Measurements from ENCODE around the gene SPRR3.

Gene SPRR3, protein sequence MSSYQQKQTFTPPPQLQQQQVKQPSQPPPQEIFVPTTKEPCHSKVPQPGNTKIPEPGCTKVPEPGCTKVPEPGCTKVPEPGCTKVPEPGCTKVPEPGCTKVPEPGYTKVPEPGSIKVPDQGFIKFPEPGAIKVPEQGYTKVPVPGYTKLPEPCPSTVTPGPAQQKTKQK

DNA sequence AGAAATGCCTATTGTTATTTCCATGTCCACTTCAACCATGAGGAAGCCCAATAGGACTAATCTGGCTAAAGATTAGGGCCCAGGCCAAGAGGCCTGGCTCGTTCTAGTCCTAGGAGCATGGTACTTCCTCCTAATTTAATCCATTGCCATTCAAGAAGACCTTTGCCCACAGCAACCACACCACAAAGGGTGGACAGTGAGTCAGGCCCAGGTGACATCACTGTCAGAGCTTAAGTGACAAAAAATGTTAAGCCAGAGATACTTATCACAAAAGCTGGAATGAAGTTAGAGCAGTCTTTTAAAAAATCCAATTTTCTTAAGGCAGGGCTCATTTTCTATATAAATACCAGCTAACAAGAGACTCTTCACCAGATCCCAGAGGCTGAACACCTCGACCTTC is at the start of gene SPRR3:
Gene SPRR3, plus strand, starts transcription at position 368 of the 400 bp plus-strand sequence. CDS start 1,272 bp downstream, outside the sequence.
- DNase-seq: no peak
- TF ChIP-seq, protein P1, sequence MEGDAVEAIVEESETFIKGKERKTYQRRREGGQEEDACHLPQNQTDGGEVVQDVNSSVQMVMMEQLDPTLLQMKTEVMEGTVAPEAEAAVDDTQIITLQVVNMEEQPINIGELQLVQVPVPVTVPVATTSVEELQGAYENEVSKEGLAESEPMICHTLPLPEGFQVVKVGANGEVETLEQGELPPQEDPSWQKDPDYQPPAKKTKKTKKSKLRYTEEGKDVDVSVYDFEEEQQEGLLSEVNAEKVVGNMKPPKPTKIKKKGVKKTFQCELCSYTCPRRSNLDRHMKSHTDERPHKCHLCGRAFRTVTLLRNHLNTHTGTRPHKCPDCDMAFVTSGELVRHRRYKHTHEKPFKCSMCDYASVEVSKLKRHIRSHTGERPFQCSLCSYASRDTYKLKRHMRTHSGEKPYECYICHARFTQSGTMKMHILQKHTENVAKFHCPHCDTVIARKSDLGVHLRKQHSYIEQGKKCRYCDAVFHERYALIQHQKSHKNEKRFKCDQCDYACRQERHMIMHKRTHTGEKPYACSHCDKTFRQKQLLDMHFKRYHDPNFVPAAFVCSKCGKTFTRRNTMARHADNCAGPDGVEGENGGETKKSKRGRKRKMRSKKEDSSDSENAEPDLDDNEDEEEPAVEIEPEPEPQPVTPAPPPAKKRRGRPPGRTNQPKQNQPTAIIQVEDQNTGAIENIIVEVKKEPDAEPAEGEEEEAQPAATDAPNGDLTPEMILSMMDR (IDR thresholded peaks at IDR 0.05): no peak
- Mint-ChIP-seq H3K9me3 (peaks cover 22% of the 10 kb centered on the region), H3K4me3 (no peak within 1 kb of the TSS), H3K27me3 (ENCODE audit: low read depth, poor library complexity) (peaks cover 7% of the 10 kb centered on the region), H3K4me1 (peaks cover 9% of the 10 kb centered on the region), H3K27ac (no peak within 1 kb of the TSS), H3K36me3 (ENCODE audit: low read depth) (no peaks in the 10 kb centered on the region)

DNA sequence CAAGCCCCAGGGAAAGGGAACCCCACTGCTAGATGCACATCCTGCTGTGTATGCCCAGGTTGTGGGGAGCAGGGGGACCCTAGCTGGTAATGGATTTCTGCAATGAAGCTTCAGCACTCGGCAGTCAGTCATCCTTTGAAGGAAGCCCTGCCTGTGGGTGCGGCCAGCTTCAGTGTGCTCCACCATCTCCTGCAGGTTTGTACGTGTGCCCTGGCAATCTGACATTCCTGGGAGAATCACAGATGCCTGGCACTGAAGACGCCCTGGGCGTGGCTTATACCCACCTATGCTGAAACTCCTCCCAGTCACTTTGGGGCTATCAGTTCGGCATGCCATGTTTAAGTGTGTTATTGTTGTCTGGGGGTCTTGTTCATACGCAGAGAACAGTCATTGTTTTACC is 47.8 kb upstream of the SPRR3 start:
- peaks cover 41% of the 10 kb centered on the region for H3K9me3 Mint-ChIP-seq
- H3K4me1 Mint-ChIP-seq: no peaks in the 10 kb centered on the region
- no peaks in the 10 kb centered on the region for H3K36me3 Mint-ChIP-seq (ENCODE audit: low read depth)
- no peak overlapping the region for H3K27ac Mint-ChIP-seq
- TF ChIP-seq, protein P1 (IDR thresholded peaks at IDR 0.05): no peak
- H3K27me3 Mint-ChIP-seq (ENCODE audit: low read depth, poor library complexity): peaks cover 16% of the 10 kb centered on the region
- H3K4me3 Mint-ChIP-seq: no peak overlapping the region
- no peak for DNase-seq

DNA sequence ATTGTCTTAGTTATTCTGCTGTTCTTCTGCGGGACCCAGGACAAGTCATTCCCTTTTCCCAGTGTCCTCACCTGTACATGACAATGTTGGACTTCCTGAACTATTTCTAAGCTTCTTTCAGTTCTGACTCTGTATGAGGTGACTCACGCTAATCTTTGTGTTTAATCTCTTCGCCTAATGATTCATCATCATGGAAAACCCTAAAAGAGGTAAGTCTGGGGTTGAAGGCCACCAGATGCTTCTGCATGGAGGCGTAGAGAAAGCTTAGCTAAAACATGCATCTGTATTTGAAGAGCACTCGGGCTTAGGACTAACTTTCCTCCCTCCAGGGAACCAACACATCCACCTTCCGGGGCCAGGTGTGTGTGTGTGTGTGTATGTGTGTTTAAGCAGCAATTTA is 47.1 kb upstream of the SPRR3 start:
- Mint-ChIP-seq H3K27me3 (ENCODE audit: low read depth, poor library complexity) (peaks cover 16% of the 10 kb centered on the region), H3K27ac (no peak overlapping the region), H3K36me3 (ENCODE audit: low read depth) (no peaks in the 10 kb centered on the region), H3K4me3 (no peak overlapping the region), H3K4me1 (no peaks in the 10 kb centered on the region), H3K9me3 (peaks cover 42% of the 10 kb centered on the region)
- DNase-seq: no peak
- TF ChIP-seq, protein P1 (IDR thresholded peaks at IDR 0.05): no peak

DNA sequence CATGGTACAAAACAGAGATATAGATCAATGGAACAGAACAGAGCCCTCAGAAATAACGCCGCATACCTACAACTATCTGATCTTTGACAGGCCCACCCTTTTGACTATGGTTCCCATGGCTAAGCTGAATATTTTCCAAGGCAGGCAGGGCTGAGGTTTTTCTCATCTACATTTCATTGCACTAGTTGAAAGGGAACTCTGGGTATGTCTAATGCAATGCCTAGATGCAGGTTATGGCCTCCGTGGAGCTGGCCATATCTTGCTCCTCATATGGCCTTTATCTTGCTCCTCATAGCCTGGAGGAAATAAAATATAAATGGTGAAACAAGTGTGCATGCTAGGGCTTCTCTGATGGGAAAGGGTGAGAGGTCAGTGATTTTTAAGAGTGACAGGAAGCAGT is 44.0 kb upstream of the SPRR3 start:
- Mint-ChIP-seq H3K27ac (no peak overlapping the region), H3K4me3 (no peak overlapping the region), H3K27me3 (ENCODE audit: low read depth, poor library complexity) (peaks cover 2% of the 10 kb centered on the region), H3K4me1 (no peaks in the 10 kb centered on the region), H3K36me3 (ENCODE audit: low read depth) (no peaks in the 10 kb centered on the region), H3K9me3 (peaks cover 37% of the 10 kb centered on the region)
- no peak for DNase-seq
- TF ChIP-seq, protein P1 (IDR thresholded peaks at IDR 0.05): no peak

DNA sequence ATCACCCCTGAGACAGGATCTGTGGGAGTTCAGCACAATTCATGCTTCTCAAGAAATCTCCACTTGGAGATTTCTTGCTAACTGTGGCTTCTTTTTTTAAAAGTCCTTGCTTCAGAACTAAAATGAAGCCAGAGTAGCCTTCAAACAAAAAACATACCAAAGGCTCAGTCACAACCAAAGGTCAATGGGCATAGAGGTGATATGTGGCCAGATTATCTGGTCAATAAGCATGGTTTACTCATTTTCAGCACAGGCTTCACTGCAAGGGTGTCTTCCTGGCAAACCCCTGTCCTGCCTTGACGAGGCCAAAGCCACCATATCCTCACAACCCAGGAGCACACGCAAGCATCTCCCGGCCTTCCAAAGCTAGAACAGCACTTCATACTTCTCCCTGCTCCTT is 42.3 kb upstream of the SPRR3 start:
- no peak overlapping the region for H3K4me3 Mint-ChIP-seq

More for the DNA sequence above, 42.3 kb upstream of the SPRR3 start:
- DNase-seq: no peak
- TF ChIP-seq, protein P1 (IDR thresholded peaks at IDR 0.05): no peak
- peaks cover 30% of the 10 kb centered on the region for H3K9me3 Mint-ChIP-seq
- H3K36me3 Mint-ChIP-seq (ENCODE audit: low read depth): no peaks in the 10 kb centered on the region
- H3K27me3 Mint-ChIP-seq (ENCODE audit: low read depth, poor library complexity): peaks cover 2% of the 10 kb centered on the region
- no peak overlapping the region for H3K27ac Mint-ChIP-seq
- H3K4me1 Mint-ChIP-seq: no peaks in the 10 kb centered on the region

Data from nephron progenitor cell (in vitro differentiated cells).